ELF-1 (cell line): ENCODE results near the gene TMEM131L.
"Not testable (repeated sequence)": the region's sequence is repeated elsewhere in the genome, so short reads cannot be mapped to it uniquely, and the experiment has no call there.

Experiments used
- DNase-seq: peaks from one replicate; pipeline ENCODE4 v3.0.0-alpha.2; 2016; ENCODE audit warnings: low read depth, low spot score

TMEM131L gene

DNA sequence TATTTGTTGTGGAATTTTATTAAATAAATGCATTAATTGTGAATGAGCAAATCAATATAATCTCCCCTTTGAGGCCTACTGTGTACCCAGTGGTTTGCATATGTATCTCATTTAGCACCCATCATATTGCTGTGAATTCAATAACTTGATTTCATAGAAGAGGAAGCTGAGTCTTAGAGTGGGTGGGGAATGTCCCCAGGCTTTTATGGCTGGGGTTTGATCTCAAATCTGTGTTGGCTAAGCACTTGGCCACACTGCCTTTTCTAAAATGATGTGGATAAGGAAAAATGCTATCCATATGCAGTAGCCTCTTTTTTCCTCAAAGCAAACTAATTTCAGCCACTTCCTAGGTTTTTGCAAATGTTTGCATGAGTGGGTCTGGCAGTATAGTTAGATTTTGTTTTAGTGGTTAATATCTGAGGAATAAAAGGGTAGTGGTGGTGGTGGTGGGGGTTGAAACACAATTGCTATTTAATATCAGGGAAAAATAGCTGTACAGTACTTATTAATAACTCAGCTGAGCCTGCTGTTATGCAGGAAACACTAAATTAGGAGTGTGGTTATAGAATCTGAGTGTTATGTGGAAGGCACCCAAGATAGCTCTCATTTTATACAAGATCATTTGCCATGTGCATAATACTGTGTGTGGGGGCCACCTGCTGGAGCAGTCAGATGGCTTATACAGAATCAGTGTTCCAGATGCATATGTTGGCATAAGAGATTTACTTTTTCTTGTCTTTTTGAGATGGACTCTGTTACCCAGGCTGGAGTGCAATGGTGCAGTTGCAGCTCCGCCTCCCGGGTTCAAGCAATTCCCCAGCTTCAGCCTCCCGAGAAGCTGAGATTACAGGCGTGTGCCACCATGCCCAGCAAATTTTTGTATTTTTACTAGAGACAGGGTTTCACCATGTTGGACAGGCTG, 108.0 kb downstream of the TMEM131L start:
- no peak for DNase-seq

DNA sequence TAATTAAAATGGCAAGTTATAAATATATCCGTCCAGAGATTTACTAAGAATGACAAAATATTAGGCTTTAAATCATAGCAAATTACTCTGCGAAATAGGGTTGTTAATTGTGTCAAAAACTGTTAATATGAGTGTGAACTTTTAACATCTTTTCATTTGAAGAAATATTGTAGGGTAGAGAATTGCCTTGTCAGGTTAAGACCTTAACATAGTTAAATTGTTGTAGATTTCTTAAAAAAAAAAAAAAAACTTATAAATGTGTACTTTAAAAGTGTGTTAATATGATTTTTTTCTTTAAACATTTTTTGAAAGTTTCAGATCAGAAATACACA, 110.2 kb downstream of the TMEM131L start:
- no peak for DNase-seq

- no peak for DNase-seq
These were observed 110.9 kb downstream of the TMEM131L start for GRCh38 chr4:153577053-153577452.

GRCh38 chr4:153579410-153579809, 113.2 kb downstream of the TMEM131L start:
- no peak for DNase-seq

GRCh38 chr4:153579872-153580271, 113.7 kb downstream of the TMEM131L start:
- DNase-seq = no peak

- no peak for DNase-seq
These were observed 117.0 kb downstream of the TMEM131L start for GRCh38 chr4:153582954-153583702.

GRCh38 chr4:153585026-153585425, 118.9 kb downstream of the TMEM131L start:
- no peak for DNase-seq

DNA sequence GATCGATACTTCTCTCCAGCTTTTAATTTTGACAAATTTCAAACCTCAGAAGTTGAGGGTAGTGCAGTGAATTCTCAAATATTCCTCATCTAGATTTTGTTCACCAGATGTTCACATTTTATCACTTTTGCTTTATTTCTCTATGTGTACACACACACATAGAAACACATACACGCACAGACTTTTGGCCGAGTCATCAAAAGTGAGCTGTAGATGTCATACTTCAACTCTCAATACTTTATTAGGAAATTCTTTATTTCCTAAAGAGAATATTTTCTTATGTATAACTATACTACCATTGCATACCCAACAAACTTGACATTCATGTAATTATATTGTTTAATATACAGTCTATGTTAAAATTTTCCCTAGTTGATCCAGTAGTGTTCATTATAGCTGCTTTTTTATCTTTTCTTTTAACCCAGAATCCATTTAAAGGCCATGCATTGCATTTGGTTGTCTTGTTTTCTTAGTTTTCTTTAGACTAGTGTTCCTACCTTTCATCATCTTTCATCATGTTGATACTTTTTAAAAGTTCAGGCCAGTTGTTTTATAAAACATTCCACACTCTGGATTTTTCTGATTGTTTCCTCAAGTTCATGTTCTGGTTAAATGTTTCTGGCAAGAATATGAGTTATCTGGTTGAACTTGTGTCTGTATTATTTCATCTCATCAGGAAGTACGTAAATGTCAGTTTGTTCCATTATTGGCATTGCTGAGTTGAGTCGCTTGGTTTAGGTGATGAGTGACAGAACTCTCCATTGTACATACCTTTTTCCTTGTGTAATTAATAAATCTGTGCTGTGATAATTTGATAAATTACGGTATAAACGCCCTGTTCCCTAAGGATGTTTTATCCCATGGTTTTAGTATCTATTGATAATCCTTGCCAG, 123.8 kb downstream of the TMEM131L start:
- no peak for DNase-seq

GRCh38 chr4:153591441-153591840, 125.3 kb downstream of the TMEM131L start:
- DNase-seq = no peak

GRCh38 chr4:153592064-153592463, 125.9 kb downstream of the TMEM131L start:
- DNase-seq = no peak

DNA sequence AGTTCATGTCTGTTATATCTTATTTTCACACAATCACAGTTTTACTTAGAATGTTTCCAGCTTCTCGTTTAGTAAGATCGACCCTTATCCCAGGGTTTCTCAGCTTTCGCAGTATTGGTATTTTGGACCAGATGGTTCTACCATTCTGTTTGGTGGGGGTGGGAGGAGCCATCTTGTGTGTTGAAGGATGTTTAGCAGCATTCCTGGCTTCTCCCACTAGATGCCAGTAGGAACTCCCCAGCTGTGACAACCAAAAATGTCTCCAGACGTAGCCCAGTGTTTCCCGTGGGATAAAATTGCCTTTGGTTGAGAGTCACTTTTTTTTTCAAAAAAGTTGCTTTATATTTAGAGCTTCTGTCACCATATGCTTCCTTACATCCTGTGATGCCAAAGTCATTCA, 127.0 kb downstream of the TMEM131L start:
- DNase-seq = no peak

DNA sequence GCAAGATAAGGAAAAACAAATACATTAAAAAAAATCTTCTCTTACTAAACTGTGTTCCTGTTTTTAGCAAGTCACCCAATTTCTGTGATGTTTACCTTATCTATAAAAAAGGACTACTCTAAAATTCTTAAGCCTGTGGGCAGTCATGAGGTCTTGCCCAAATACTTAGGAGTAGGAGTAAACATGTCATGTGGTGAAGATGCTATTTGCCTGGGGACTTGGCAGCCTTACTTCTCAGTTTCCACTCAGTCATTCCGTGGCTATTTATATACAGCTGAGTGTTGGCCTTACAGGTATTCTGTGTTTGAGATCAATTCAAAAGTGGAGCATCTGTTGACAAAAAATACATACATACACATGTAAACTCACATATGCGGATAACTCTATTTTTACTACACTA, 128.1 kb downstream of the TMEM131L start:
- DNase-seq = no peak

- DNase-seq = no peak
These were observed 129.9 kb downstream of the TMEM131L start for GRCh38 chr4:153595894-153596601.

DNA sequence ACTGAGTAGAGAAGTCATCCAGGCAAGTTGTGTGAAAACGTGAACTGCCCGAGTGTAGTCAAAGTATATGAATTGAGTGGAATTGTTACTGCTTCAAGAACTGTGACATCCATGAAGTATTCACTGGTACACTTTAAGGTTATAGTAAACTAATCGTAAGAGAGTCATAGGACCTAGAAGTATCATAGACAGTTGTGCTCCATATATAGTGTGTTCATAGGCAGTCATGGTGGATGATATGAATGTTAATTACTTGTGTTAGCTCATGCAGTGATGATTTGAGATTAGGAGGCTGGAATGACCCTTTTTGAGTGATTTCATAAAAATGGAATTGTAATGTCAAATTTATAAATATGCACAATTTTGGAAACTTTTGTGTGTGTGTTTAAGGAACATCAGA, 136.6 kb downstream of the TMEM131L start:
- DNase-seq = no peak

- DNase-seq = no peak
These were observed 137.1 kb downstream of the TMEM131L start for GRCh38 chr4:153603258-153603657.

DNA sequence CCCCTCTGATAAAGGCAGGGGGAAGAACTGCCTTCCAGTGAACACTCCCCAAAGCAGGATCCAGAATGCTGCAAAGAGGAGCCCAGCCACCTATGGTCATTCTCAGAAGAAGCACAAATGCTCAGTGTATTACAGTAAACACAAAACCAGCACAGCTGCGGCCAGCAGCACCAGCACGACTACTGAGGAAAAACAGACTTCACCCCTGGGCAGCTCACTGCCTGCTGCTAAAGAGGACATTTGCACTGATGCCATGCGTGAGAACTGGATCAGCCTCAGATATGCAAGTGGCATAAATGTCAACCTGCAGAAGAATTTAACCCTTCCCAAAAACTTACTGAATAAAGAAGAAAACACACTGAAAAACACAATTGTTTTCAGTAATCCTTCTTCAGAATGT, 137.7 kb downstream of the TMEM131L start:
- DNase-seq = no peak

DNA sequence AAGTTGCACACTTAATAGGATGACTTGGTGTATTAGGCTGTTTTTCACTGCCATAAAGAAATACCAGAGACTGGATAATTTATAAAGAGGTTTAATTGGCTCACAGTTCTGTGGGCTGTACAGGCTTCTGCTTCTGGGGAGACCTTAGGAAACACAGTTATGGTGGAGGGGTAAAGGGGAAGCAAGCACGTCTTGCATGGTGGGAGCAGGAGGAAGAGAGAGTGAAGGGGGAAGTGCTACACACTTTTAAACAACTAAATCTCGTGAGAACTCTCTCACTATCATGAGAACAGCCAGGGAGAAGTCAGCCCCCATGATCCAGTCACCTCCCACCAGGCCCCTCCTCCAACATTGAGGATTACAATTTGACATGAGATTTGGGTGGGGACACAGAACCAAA, 142.9 kb downstream of the TMEM131L start:
- DNase-seq = not testable (repeated sequence)

- no peak for DNase-seq
These were observed 144.6 kb downstream of the TMEM131L start for GRCh38 chr4:153610623-153611376.

- no peak for DNase-seq
These were observed 145.5 kb downstream of the TMEM131L start for GRCh38 chr4:153611679-153612078.

DNA sequence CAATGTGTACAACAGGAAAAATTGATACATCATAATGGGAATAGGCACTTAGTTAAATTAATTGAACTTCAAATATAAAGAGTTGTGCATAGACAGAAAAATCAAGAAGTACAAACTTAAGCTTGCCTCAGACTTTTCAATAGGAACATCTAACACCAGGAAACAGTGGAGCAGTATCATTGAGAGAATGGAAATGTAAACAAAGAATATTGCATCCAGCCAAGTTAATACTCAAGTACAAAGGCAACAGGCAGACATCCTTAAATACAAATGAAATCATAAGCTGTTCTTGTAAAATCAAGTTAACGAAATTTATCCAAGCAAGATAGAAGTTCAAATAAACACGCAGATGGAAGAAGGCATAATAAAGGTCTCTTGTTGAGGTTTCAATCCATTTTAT, 146.7 kb downstream of the TMEM131L start:
- DNase-seq = no peak
